HG02870 (cell line): ENCODE measurements around the gene ACTL10.
"Not testable (repeated sequence)": the region's sequence is repeated elsewhere in the genome, so short reads cannot be mapped to it uniquely, and the experiment has no call there.

Source experiments
- ATAC-seq: cut with Tn5 transposase; IDR thresholded peaks from one replicate; pipeline ENCODE4 v1.9.1; 2021; ENCODE audit warnings: mild to moderate bottlenecking, moderate library complexity; ENCODE audit not compliant: unreplicated experiment

Gene ACTL10

DNA sequence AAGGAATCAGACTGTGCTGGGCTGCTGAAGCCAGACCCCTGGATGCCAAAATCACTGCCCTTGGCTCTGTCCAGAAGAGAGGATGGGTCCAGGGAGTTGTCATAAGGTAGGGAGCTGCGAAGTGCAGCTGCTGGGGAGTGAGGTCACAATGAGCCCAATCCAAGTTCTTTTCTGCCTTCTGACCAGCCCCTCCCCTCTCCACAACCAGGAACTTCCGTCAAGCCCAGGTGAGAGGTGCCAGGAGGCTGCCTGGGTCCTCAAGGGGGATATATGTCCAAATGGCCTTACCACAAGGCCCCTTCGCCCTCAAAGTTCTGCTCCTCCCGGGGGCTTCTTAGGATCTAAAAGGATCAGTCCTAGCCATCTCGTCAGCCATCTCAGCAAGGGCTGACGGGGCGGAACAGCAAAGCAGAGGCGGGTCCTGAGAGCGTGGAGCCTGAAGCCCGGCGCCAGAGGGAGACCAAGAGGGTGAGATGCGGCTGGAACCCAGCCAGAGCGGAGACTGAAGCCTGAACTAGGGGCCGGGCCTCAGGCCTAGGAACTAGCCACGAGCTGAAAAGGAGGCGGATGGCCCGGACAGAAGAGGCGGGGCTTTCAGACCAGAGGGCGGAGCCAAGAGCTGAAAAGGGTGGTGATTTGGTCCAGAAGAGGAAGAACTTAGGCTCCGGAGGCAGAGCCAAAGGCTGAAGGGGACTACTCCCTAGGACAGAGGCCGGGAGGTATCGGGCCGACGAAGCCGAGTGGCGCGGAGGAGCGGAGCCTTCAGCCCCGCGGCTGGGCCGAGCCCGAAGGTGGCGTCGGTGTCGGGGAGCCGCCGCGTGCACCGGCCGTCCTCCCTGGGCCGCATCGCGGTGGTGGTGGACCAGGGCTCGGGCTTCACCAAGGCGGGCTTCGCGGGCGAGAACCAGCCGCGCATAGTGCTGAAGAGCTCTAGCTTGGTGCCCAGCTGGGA, at the start of gene ACTL10:
Gene ACTL10, plus strand, starts transcription at position 651 of the 952 bp plus-strand sequence. CDS start 555 bp downstream, outside the sequence.
- peak; percentile 71 for ATAC-seq

DNA sequence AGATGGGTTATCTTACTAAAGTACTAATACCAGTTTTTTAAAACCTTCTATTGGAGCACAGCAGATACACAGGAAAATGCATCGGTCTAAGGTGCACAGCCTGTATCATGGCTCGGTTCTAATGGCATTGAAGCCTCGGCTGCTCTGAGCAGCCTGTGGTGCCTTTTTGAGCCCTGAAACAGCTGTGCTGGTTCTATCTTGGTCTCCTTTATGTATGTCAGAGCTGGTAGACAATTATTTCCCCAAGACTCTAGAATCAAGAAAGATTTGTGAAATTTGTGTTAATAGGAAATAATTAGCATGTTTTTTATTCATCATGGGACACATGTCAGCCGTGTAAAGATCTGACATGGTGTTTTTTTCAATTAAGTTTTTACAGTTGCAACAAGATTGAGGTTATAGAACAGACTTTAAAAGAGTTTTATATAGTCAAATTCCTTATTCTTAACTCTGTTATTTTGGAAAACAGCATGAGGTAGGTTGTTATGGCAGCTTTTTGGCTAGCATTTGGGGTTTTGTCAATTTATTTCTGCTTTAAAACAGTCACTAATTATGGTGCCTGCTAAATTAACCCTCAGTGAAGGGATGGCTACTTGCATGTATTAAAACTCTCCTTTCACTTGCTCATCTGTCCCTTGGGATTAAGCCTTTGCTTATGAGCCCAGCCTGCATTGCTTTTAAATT, 44.9 kb upstream of the ACTL10 start:
- no peak for ATAC-seq

DNA sequence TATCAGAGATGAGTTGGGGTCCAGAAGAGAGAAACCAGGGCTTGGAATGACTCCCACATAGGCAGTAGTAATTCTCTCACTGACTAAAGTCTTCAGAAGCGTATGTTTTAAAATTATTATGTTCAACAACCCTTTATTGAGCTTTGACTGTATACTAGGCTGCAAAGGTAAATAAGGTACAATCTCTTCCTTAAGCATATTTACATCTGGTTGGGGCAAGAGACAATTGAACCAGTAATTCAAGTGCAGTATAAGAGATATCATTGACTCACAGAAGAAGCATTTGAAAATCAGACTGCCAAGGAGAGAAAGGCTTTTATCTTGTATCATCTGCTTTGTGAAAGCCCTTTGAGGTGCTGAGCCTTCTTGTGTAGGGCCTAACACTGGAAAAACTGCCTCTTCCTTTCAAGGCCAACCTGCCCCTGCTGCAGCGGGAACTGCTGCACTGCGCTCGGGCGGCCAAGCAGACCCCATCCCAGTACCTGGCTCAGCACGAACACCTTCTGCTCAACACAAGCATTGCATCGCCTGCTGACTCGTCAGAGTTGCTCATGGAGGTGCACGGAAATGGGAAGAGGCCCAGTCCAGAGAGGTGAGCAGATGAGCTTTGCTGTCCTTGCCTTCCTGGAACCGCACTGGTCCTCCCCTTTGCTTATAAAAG, 43.9 kb upstream of the ACTL10 start:
- ATAC-seq = no peak

DNA sequence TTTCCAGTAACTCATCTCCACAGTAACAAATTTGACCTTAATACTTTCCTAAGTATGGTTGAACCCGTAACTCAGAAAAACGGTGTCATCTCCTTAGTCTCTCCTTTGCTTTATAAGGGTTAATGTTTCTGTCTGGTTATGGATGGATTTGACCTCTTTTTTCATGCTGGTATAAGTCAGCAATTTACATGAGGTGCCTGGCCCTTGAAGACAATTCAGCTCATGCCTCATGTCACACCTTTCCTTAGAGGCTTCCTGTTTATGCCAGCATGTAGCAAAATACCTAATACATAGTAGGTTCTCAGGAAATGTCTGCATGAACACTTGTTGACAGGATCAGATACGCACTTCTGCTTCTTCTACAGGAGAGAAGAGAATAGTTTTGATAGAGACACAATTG, 42.3 kb upstream of the ACTL10 start:
- ATAC-seq = no peak

DNA sequence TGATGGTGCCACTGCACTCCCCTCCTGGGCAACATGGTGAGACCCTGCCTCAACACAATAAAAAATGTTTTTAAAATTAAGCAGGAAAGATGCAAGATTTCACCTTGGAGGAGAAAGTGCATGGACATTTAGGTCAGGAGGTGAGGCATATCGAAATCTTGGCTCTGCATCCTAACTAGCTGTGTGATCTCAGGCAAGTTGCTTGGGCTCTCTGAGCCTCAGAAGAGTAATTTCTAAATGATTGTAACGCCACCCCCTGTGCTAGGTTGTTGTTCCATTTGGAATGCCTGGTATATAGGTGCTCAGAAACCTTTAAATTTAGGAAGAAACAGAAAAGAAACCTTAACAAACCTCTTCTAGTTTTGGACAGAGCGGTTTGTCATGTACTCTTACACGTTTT, 40.6 kb upstream of the ACTL10 start:
- ATAC-seq = no peak

DNA sequence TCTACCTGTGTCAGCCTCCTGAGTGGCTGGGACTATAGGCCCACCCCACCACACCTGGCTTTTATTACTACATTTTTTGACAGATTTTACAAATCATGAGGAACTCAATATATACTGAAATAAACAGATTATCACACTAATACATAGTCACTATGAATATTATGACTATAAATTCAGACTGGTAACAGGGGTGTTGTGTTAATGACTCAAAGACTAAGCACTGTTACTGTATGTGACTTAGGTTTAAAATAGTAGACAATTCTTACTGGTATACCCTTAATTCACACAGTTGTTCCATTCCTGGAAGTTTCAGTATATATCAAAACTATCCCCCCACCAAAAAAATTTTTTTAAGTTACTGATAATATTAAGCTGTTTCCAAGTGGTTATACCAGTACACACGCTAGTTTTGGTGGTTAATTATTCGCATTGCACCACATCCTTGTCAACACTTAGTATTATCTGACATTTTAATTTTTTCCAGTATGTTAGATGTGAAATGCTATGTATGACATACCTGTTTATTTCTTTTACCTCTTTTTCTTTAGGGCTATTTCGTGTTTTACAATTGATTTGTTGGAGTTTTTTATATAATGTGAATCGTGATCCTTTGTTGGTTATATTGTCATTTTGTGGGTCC, 39.0 kb upstream of the ACTL10 start:
- no peak for ATAC-seq

DNA sequence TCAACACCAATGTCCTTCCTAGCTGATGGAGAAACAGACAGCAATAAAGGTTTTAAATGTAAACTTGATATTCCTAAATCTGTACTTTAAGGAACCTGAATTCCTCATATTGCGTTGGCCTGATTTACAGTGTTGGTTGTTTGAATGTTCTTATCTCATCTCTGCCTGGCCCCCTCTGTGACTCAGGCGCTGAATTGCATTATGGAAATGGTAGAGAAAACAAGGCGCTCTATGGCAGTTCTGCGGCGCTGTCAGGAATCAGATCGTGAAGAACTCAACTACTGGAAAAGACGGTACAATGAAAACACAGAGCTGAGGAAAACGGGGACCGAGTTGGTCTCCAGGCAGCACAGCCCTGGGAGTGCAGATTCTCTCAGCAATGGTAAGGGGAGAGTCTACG, 37.2 kb upstream of the ACTL10 start:
- ATAC-seq = no peak

DNA sequence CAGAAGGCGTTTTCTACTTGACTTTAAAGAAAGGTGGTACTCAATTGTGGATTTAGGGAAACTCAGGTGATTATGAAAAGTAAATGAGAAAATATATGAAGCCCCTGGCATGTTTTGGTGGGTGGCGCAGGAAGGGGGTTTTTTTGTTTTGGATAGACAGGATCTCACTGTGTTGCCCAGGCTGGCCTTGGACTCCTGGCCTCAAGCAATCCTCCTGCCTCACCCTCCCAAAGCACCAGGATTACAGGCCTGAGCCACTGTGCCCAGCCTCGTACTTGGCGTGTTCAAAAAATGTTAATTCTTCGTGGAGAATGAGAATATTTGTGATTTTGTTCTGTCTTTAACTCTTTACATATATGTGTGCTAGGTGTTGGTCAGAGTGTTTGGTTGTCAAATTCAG, 36.8 kb upstream of the ACTL10 start:
- ATAC-seq = no peak

DNA sequence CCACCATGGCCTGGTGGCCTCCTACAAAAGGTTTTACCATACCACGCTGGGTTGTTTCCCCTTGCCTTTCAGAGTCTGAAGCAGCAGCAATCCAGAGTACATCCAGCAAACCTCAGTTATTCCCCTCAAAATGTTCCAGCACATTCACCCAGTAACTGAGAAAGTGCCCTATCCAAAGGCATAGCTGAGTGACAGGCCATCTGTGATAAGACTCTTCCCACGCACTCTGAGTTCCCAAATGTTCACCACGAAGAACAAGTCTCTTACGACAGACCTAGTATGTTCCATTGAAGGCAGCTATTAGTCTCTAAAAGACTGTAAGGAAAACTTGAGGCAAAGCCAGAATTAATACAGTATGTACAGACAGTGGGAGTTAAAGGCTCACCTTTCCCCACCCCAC, 36.2 kb upstream of the ACTL10 start:
- ATAC-seq = no peak

DNA sequence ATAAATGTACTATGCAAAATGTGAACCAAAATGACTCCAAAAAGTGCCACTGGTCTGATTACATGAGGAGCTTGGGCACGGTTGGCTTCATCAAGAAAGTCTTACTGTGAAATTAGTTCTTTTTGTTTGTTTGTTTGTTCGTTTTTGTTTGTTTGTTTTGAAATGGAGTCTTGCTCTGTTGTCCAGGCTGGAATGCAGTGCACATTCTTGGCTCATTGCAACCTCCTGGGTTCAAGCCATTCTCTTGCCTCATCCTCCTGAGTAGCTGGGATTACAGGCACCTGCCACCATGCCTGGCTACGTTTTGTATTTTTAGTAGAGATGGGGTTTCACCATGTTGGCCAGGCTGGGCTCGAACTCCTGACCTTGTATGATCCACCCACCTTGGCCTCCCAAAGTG, 34.8 kb upstream of the ACTL10 start:
- not testable (repeated sequence) for ATAC-seq

DNA sequence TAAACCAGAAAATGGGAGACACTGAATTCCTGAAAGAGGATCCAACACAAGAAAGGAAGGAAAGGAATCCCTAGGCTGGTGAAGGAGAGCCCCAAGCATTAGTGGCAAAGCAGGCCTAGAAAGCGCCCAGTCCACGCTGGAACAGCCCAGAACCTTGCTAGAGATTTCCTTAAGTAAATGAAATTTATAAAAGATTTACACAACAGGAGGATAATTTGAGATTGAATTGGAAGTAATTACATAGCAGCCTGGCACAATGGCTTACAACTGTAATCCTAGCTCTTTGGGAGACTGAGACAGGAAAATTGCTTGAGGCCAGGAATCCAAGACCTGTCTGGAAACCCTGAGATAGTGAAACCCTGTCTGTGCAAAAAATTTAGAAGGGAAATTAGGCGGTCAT, 31.4 kb upstream of the ACTL10 start:
- ATAC-seq = no peak

DNA sequence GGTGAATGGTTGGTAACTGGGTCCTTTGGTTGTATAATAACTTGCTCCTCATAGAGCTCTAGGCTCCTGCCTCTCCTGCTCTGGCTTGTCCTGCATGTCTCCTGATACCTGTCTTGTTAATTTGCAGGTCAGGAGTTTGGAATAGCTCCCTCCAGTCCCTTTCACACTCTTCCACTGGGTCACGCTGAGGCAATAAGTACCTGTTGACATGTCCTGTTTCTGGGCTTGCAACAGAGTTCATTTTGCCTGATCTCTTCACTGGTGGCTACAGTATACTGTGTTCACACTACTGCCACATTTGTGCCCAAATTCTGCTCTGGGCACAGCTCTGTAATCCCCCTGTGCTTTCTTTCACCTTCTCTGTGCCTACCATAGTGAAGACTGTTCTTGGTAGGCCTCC, 30.0 kb upstream of the ACTL10 start:
- no peak for ATAC-seq

DNA sequence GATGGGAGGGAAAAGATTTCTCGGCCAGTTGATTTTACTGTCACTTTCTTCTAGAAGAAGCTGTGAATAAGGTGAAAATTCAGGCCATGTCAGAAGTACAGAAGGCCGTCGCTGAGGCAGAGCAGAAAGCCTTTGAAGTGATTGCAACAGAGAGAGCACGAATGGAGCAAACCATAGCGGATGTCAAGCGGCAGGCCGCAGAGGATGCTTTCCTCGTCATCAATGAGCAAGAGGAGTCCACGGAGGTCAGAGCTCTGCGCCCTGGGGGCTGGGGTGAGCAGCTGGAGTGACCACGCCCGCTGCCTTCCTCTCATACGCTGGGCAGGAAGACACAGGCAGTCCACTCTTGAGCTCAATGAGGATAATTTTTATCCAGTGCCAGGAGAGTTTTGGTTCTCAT, 26.5 kb upstream of the ACTL10 start:
- no peak for ATAC-seq

DNA sequence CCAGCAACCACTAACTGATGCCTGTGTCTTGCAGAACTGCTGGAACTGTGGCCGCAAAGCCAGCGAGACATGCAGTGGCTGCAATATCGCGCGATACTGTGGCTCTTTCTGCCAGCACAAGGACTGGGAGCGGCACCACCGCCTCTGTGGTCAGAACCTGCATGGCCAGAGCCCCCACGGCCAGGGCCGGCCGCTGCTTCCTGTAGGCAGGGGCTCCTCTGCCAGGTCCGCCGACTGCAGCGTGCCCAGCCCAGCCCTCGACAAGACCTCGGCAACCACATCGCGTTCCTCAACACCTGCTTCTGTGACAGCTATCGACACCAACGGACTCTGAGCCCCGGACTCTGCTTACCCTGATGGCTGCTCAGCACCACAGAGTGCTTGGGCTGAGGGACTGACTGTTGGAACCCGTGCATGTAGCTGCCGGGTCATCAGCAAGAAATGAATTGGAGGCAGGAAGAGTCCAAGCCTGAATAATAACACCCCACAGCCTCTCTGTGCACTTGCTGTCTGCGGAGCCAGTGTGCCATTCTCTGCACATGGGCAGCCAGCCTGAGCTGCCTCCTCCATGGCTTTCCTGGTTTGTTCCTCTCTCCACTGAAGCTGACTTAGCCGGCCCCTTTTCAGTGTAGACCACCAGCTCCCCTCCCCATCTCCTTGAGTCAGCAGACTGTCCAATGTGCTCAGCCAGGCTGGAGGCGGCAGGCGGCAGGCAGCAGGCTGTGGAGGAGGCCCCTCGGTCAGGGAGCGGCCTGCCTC, 22.3 kb upstream of the ACTL10 start:
- no peak for ATAC-seq

DNA sequence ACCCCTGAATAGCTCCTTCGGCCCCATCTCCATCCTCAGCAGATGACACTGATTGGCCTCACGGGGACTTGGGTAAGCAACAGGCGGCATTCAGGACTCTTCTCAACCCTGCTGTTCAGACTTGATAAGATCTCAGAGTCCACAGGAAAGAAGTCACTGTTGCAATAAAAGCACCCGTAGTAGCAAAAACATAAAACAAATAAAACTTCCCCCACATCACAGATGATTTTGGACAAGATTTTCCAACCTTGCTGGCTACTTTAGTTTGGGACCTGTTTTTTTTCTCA, 21.7 kb upstream of the ACTL10 start:
- no peak for ATAC-seq

DNA sequence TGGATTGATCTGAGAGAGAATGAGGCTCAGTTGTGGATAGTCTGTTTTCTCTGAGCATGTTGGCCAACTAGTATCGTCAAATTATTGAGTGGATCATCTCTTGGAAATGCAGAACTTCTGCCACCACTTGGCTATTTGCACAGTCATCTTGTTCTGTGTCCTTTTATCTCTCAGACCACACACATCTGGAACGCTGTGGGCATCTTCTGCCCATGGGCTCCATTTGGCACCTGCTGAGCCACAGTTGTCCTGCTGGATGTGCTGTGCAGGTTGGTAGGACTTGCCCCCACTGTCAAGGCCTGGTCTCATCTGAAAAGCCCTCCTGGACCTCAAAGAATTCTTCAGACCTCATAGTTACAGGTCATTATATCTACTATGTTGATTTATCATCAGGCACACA, 21.3 kb upstream of the ACTL10 start:
- no peak for ATAC-seq

DNA sequence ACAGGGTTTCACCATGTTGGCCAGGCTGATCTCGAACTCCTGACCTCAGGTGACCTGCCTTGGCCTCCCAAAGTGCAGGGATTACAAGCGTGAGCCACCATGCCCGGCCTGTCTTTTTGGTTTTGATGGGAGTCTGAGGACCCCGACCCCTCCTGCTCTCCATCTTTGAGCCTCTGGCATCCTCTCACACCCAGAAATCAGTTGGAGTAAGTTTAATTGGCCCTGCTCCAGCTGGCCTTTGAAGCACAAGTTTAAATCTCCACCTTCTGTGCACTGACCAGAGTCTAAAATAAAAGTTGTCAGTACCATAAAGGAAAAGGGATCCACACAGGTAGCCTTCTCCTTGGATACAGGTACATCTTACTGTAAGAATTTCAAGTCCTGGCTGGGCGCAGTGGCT, 20.6 kb upstream of the ACTL10 start:
- ATAC-seq = no peak

DNA sequence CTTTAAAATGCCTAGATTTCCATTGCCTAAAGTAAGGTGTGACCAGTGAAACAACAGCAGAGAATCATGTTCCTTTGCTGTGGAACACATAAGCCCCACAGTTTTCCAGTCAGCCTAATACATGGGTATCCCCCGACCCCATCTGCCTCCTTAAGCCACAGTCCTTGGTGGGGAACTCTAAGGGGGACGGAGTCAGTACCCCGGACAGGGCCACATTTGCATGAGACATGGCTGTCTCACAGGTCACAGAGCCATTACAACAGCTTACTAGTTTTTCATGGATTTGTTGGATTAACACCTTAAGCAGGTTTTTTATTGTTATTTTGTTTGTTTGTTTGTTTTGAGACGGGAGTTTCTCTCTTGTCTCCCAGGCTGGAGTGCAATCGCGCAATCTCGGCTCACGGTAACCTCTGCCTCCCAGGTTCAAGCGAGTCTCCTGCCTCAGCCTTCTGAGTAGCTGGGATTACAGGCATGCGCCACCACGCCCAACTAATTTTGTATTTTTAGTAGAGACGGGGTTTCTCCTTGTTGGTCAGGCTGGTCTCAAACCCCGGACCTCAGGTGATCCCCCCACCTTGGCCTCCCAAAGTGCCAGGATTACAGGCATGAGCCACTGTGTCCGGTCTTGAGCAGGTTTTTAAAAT, 19.7 kb upstream of the ACTL10 start:
- not testable (repeated sequence) for ATAC-seq

DNA sequence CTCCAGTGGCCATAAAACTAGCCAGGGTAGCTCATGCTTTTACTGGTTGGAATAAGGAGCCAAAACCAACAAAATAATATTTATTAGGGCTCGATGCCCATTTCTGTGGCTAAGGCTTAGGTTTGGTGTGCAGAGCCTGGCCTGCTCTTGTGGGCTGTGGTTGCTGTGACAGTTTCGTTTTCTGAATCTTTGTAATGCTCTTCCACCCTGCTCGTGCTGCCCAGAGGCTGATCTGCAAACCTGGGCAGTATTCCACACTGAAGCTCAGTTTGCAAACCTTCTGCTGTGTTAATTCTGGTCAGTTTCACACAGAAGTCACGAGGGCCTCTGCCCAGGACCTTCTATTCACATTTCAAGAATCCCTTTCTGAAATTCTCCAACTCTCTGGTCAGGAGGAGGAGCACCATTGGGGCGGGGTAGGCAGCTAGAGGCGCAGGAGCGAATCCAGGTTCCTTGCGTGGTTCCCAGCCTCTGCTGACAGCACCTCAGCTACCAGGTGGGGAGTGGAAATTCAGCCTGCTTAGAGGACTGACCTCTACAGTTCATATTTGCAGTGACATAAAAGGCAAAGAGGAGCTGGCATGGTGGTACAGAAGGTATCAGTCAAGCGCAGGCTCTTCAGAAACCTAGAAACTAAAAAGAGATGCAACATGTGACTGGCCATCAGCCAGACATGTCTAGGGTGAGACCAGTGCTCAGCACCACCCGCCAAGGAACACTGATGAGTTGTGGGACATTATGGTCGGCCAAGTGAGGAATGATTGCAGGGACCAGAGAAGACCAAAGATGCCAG, 18.9 kb upstream of the ACTL10 start:
- peak; percentile 56 for ATAC-seq
